HG03354 (cell line): ENCODE results near the gene GTF2IRD2.
"Not testable (repeated sequence)": the region's sequence is repeated elsewhere in the genome, so short reads cannot be mapped to it uniquely, and the experiment has no call there.

Experiments
- ATAC-seq: cut with Tn5 transposase; IDR thresholded peaks from one replicate; pipeline ENCODE4 v1.9.1; 2021; ENCODE audit warnings: mild to moderate bottlenecking; ENCODE audit not compliant: unreplicated experiment, poor library complexity, severe bottlenecking

GTF2IRD2 gene

DNA sequence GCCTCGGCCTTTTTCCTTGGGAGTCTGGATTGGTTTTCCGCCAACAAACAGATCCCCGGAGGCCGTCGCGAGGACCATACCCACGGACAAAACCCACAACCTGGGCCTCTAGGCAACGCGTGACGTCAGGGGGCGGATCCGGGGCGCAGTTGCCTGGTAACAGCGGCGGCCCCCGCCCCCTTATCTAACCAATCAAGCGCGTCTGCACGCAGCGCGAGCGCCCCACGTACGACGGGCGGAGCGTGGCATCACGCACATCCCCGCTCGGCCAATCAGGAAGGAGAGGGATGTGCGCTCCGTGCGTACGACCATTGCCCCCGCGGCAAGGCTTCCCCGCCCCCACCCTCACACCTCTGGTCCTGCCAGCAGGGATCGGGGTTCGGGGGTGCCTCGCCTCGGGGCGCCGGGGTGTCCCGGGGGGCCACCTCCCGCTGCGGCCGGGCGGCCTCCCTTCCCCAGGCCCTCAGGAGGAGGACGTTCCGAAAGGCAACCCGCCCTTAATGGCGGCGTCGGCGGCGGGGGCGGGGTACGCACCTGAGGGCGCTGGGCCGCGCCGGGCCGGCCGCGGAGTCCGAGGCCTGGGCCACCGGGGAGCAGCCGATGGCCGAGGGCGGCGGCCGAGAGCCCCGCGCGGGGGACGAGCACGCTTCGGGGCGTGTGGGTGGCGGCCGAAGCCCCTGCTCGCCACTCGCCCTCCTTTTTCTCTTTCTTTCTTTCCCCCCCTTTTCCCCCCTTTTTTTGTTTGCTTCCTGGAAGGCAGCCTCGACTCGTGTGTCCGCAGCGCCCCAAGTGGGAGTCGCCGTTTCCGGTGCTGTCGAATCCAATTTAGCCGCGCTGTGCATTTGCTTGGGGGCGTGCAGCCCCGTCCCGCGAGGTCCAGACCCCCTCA lies at the start of gene GTF2IRD2:
GTF2IRD2 (minus strand) TSS at position 773 of the 889 bp plus-strand sequence. CDS start 15,227 bp downstream, outside the sequence.
- ATAC-seq, result peak; percentile 89

DNA sequence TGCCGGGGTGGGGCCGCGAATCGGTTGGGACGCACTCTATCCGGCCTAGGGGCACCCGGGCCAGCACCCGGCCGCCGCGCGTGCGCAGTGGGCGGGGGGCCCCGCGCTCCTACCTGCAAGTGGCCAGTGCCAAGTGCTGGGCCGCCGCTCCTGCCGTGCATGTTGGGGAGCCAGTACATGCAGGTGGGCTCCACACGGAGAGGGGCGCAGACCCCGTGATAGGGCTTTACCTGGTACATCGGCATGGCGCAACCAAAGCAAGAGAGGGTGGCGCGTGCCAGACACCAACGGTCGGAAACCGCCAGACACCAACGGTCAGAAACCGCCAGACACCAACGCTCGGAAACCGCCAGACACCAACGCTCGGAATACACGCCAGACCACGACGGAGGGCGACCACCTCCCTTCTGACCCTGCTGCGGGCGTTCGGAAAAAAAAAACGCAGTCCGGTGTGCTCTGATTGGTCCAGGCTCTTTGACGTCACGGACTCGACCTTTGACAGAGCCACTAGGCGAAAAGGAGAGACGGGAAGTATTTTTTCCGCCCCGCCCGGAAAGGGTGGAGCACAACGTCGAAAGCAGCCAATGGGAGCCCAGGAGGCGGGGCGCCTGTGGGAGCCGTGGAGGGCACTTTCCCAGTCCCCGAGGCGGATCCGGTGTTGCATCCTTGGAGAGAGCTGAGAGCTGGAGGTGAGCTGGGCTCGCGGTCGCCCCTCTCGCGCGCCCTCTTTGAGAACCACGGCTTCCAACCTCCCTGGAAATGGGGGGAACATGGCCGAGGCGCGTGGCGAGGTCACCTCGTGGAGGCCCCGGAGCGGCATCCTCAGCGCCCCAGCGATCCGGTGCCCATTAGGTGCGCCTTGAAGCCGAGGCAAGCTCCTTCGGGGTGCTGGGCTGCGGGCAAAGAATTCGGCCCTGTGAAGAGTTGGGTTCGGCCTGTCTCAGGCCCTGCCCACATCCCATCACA lies 39.0 kb upstream of the GTF2IRD2 start:
- peak; percentile 79 for ATAC-seq

DNA sequence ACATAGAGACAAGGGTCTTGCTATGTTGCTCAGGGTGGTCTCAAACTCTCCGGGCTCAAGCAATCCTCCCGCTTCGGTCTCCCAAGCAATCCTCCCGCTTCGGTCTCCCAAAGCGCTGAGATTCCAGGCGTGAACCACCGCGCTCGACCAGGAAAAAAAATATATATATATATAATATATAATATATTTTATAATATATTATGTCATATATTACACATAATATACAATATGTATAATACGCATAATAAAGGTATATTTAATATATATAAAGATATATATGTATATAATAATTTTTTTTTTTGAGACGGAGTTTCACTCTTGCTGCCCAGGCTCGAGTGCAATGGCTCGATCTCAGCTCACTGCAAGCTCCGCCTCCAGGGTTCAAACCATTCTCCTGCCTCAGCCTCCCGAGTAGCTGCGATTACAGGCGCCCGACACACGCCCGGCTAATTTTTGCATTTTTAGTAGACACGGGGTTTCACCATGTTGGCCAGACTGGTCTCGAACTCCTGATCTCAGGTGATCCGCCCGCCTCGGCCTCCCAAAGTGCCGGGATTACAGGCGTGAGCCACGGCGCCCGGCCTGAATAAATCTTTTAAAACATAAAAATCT lies 38.2 kb upstream of the GTF2IRD2 start:
- ATAC-seq, result not testable (repeated sequence)

DNA sequence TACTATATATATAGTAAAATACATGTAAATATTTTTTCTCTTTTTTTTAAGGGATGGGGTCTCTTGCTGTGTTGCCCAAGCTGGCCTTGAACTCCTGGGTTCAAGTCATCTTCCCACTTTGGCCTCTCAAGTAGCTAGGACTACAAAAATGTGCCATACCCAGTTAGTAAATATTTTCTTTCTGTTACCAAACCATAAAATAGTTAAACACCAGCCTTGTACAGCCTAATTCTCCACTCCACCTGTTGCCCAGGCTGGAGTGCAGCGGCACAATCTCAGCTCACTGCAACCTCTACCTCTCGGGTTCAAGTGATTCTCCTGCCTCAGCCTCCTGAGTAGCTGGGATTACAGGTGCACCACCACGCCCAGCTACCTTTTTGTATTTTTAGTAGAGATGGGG lies 33.9 kb upstream of the GTF2IRD2 start:
- ATAC-seq, result not testable (repeated sequence)

- ATAC-seq, result not testable (repeated sequence)
Measured at GRCh38 chr7:74882110-74882509, 30.7 kb upstream of the GTF2IRD2 start.

GRCh38 chr7:74874748-74875512 lies 23.5 kb upstream of the GTF2IRD2 start:
- ATAC-seq, result not testable (repeated sequence)

DNA sequence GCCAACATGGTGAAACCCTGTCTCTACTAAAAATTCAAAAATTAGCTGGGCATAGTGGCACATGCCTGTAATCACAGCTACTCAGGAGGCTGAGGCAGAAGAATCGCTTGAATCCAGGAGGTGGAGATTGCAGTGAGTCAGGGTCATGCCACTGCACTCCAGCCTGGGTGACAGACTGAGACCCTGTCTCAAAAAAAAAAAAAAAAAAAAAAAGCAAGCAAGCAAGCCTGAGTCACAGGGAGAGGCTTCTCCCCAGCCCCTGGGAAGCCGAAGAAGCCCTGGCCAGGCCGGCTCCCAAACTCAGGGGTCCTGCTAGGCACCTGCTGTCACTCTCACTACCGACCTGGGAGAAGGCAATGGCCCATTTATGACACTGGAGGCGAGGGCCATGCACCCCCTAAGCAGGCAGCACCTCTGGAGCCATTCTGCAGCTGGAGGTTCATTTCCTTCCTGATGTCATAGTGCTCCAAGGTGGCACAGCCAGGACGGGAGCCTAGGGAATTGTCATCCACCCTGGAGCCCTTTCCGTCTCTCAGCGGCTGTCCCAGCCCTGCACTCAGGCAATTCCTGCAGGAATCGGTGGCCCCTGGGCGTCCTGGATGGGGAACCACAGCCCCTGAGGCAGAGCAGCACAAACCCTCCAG lies 22.8 kb upstream of the GTF2IRD2 start:
- not testable (repeated sequence) for ATAC-seq

DNA sequence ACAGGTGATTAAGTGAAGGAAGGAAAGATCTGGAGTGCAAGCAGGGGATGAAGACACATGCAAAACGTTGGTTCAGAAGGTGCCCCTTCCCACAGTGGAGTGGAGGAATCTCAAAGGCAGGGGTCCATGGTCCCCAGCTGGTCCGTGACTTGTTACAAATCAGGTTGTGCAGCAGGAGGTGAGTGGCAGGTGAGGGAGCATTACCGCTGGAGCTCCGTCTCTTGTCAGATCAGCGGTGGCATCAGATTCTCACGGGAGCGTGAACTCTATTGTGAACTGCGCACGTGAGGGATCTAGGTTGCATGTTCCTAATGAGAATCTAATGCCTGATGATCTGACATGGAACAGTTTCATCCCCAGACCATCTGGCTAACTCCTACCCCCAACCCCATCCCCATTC lies 21.1 kb upstream of the GTF2IRD2 start:
- ATAC-seq, result not testable (repeated sequence)

- not testable (repeated sequence) for ATAC-seq
Measured at GRCh38 chr7:74865777-74866176, 14.4 kb upstream of the GTF2IRD2 start.

GRCh38 chr7:74849853-74850252 lies 1.6 kb downstream of the GTF2IRD2 start:
- ATAC-seq, result not testable (repeated sequence)

DNA sequence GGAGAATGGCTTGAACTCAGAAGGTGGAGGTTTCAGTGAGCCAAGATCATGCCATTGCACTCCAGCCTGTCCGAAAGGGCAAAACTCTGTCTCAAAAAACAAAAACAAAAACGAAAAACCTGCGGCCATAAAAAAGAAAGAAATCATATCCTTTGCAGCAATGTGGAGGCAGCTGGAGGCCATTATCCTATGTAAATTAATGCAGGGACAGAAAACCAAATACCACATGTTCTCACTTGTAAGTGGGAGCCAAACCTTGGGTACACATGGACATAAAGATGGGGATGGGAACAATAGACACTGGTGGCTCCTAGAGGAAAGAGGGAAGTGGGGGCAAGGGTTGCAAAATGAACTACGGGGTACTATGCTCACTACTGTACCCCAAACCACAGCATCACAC lies 21.0 kb downstream of the GTF2IRD2 start:
- not testable (repeated sequence) for ATAC-seq

GRCh38 chr7:74829959-74830358 lies 21.4 kb downstream of the GTF2IRD2 start:
- ATAC-seq, result not testable (repeated sequence)

DNA sequence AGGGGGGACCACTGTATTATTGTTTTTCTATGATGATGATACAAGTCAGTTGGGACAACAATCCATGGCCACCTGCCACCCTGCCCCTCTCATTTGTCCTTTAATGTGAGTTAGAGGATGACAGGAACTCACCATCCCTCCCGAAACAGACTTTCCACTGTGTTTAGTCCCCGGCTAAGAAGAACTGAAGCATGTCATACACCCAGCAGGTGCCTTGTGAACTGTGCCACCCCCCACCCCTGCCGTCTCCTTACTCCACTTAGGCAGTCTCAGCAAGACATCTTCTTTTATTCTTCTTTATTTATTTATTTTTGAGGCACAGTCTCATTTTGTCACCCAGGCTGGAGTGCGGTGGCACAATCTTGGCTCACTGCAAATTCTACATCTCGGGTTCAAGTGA lies 30.1 kb downstream of the GTF2IRD2 start:
- ATAC-seq, result not testable (repeated sequence)

DNA sequence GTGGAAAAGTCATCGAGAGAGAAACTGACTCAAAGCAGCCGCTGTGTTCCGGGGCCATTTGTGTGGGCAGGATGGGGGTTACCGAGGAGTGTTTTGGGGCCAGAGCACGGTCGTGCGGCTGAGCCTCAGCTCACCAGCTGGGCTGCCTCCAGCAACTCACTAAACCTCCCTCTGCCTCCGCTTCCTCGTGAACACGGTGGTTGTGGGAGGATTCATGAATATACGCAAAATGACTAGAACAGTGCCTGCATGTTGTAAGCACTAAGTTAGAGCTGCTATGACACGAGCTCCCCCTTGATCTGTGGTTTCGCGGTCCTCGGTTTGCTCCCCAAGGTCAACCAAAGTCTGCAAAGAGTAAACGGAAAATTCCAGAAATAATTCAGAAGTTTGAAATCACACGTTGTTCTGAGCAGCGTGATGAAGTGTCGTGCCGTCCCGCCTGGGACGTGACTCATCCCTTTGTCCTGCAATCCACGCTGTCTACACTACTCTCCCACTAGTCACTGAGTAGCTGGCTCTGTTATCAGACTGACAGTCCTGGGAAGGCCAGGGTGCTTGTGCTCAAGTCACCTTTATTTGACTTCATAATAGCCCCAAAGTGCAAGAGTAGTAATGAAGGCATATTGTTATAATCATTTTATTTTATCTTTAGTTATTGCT lies 31.1 kb downstream of the GTF2IRD2 start:
- peak; percentile 81 for ATAC-seq

- ATAC-seq, result not testable (repeated sequence)
Measured at GRCh38 chr7:74815882-74816281, 35.5 kb downstream of the GTF2IRD2 start.

GRCh38 chr7:74798644-74799043 lies 52.8 kb downstream of the GTF2IRD2 start:
- ATAC-seq, result not testable (repeated sequence)

DNA sequence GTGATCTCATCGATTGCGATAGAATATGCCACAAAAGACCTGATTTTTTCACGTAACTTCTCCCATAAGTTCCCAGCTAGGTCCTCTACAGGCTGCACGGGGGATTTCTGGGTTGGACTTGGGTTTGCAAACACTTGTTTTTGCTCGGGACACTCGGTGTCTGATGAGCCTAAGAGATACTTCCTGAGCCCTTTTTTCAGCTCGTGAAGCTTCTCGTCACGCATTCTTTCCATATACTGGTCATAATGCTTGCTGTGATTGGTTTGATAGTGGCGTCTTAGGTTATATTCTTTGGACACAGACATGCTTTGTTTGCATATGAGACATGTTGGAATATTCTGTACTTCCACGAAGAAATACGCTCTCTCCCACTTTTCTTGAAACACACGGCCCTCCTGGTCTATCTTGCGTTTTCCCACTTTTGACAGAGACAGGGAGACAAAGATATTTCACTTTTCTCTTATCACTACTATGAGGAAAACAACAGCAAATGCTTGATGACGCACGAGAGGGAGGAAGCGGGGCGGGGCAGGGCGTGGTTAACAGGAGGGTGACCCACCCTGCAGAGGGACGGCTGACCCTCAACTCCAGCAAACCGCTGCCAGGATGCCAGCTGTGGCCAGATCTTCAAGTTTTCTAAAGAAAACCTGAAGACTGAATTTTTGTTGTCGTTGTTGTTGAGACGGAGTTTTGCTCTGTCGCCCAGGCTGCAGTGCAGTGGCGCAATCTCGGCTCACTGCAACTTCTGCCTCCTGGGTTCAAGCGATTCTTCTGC lies 53.4 kb downstream of the GTF2IRD2 start:
- ATAC-seq, result not testable (repeated sequence)
